Prostate gland (tissue), 2 donors: ENCODE measurements around the gene FUT7. TPM values are rescaled to one million over a fixed set of nuclear protein-coding genes. Genes with fewer than 3 reads are reported as not detected.

Source experiments
- DNase-seq: peaks from one replicate; pipeline ENCODE4 v3.0.0-alpha.2; 2019; ENCODE audit warnings: low spot score
- H3K27ac ChIP-seq, 2 donors: fragments of 200-600 bp; sonication (generic); 2 replicates each; pipeline ENCODE4 v1.5.1; 2017 to 2019
- H3K27me3 ChIP-seq: fragments of 200-600 bp; sonication (generic); replicated peaks from 2 replicates; pipeline ENCODE4 v1.5.1; 2019; ENCODE audit not compliant: insufficient read depth
- H3K36me3 ChIP-seq, 2 donors: fragments of 200-600 bp; sonication (generic); 1 replicate in 1 of 2; 2 replicates in 1 of 2; pipeline versions ENCODE4 v1.5.1 to v1.8.1; 2017 to 2019
- H3K4me1 ChIP-seq: fragments of 200-600 bp; sonication (generic); replicated peaks from 2 replicates; pipeline ENCODE4 v1.5.1; 2019
- H3K4me3 ChIP-seq, 2 donors: fragments of 200-600 bp; sonication (generic); 2 replicates each; pipeline ENCODE4 v1.5.1; 2017 to 2019
- H3K9me3 ChIP-seq: fragments of 200-600 bp; sonication (generic); 2 replicates; pipeline ENCODE4 v1.5.1; 2017
- POLR2A ChIP-seq: fragments of 450-650 bp; IDR thresholded peaks from one replicate; pipeline ENCODE4 v1.6.1; 2016; ENCODE audit warnings: antibody characterized with exemption, mild to moderate bottlenecking
- POLR2AphosphoS5 ChIP-seq: sonication (generic); formaldehyde crosslinking; IDR thresholded peaks from one replicate; pipeline ENCODE4 v1.6.1; 2017; ENCODE audit warnings: antibody characterized with exemption
- WGBS: methylation state at CpG from one replicate; pipeline ENCODE4 v1.1.5; 2018; 5-methylcytosine and 5-hydroxymethylcytosine counted together
- intact Hi-C: fragments of 100-400 bp; cut with DNase I; formaldehyde crosslinking; loops from one replicate; pipeline ENCODE4 v1.14.2; 2022
- total RNA-seq, 2 donors: library from RNA; depleted of rRNA; stranded (reverse); fragments of >200 nt; gene quantifications; one replicate each; pipeline ENCODE4 v1.1.0, GENCODE V29; 2016
- TF ChIP-seq, protein P1 (sequence below), 4 experiments: fragments of 200-600 bp in 2 of 4; fragments of 450-650 bp in 2 of 4; sonication (generic) in 2 of 4; IDR thresholded peaks; 1 replicate in 3 of 4; 2 replicates in 1 of 4; pipeline ENCODE4 v1.5.1; 2016 to 2019; ENCODE audit warnings: antibody characterized with exemption in 4 of 4, mild to moderate bottlenecking in 2 of 4, moderate library complexity in 2 of 4

FUT7 gene
- total RNA-seq, 2 donors from 2014 or later: 0.57 TPM; not detected in 1

DNA sequence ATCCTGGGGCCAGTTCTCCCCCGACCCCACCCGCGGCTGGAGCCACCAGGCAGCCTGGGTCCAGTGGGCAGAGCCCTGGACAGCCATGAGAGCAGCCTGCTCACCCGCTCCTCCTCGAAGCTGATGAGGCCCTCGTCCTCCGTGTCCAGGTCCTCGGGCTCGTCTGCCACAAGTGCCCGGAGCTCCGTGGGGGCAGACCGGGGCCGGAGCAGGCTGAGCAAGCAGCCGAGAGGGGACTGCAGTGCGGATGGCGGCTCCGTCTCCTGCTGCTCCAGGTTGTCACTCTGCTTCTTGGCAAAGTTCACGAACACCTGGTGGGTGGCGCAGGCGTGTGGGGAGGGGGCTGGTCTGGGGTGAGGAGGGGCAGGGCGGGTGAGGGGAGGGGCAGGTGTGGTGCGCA is 23.6 kb downstream of the FUT7 start:
- no peak overlapping the region for H3K4me3 ChIP-seq
- H3K27me3 ChIP-seq: no peaks in the 10 kb centered on the region
- TF ChIP-seq, protein P1, sequence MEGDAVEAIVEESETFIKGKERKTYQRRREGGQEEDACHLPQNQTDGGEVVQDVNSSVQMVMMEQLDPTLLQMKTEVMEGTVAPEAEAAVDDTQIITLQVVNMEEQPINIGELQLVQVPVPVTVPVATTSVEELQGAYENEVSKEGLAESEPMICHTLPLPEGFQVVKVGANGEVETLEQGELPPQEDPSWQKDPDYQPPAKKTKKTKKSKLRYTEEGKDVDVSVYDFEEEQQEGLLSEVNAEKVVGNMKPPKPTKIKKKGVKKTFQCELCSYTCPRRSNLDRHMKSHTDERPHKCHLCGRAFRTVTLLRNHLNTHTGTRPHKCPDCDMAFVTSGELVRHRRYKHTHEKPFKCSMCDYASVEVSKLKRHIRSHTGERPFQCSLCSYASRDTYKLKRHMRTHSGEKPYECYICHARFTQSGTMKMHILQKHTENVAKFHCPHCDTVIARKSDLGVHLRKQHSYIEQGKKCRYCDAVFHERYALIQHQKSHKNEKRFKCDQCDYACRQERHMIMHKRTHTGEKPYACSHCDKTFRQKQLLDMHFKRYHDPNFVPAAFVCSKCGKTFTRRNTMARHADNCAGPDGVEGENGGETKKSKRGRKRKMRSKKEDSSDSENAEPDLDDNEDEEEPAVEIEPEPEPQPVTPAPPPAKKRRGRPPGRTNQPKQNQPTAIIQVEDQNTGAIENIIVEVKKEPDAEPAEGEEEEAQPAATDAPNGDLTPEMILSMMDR (IDR thresholded peaks at IDR 0.05): no peak
- TF ChIP-seq POLR2AphosphoS5: no peak
- no peak for TF ChIP-seq POLR2A
- H3K4me1 ChIP-seq: no peaks in the 10 kb centered on the region
- no peak overlapping the region for H3K27ac ChIP-seq
- WGBS: 72% methylated on average over 14 of the region's 22 CpGs
- H3K36me3 ChIP-seq: no peaks in the 10 kb centered on the region
- intact Hi-C loops: no loop called here
- DNase-seq: no peak
- no peaks in the 10 kb centered on the region for H3K9me3 ChIP-seq

DNA sequence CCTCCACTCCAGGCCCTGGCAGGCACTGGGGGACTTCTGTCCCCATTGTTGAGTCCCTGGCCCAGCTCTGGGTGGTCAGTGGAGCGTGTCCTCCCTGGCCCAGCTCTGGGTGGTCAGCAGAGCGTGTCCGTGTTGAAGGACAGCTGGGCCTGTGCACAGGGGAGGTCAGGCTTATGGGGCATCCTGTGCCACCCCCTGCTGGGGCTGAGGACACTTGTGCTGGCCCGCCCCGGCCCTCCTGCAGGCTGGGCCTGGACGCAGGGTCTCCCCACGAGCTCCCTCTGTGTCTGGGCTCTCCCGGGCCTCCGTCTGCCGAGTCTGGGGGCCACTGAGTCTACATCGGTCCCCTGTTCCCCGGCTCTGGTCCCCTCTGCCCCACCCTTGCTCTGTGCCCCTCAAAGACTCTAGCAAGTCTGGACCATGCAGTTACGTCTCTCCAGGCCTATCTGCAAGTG is 24.0 kb downstream of the FUT7 start:
- TF ChIP-seq, protein P1 (IDR thresholded peaks at IDR 0.05): no peak
- TF ChIP-seq POLR2AphosphoS5: no peak
- no peak for TF ChIP-seq POLR2A
- intact Hi-C loops: no loop called here
- DNase-seq: no peak
- Histone ChIP-seq H3K36me3 (no peaks in the 10 kb centered on the region), H3K9me3 (no peaks in the 10 kb centered on the region), H3K27me3 (no peaks in the 10 kb centered on the region), H3K4me3 (no peak overlapping the region), H3K27ac (no peak overlapping the region), H3K4me1 (no peaks in the 10 kb centered on the region)
- 92% methylated on average over 9 of the region's 13 CpGs for WGBS

DNA sequence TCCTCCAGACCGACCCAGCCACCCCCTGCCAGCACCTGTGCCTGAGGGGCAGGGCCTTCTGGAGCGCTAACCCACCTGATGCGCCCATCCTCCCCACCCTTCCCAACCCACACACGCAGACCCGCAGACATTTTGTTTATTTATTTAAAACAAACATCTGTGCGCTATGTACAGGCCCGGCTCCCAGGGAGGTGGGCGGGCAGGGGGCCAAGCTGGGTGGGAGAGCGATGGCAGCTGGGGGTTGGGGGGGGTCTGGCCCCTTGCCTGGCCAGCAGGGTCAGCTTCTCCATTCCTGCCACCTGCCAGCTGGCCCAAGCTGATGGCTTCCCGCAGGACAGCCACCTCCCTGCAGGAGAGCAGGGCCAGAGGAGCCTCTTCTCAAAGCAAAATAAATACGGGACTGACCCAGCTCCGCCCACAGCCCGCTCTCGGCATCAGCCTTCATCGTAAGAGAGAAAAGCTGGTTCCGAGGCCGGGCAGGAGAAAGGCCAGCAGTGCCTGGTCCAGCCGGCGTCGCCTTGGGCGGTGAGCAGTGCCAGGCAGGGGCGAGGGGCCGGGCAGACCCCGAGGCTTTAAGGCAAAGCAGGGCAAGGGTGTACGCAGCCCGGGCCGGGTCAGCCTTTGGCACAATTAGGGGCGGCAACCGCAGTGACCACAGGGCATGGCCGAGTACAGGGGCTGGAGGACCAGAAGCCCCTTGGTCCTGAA is 24.6 kb downstream of the FUT7 start:
- no peaks in the 10 kb centered on the region for H3K27me3 ChIP-seq
- intact Hi-C loops: no loop called here
- no peak for DNase-seq
- H3K4me1 ChIP-seq: no peaks in the 10 kb centered on the region
- no peaks in the 10 kb centered on the region for H3K36me3 ChIP-seq
- no peak overlapping the region for H3K4me3 ChIP-seq
- H3K9me3 ChIP-seq: no peaks in the 10 kb centered on the region
- H3K27ac ChIP-seq: no peak overlapping the region
- WGBS: 51% methylated on average over 30 of the region's 30 CpGs
- TF ChIP-seq, protein P1 (IDR thresholded peaks at IDR 0.05): no peak
- TF ChIP-seq POLR2AphosphoS5 (no peak), POLR2A (no peak)

DNA sequence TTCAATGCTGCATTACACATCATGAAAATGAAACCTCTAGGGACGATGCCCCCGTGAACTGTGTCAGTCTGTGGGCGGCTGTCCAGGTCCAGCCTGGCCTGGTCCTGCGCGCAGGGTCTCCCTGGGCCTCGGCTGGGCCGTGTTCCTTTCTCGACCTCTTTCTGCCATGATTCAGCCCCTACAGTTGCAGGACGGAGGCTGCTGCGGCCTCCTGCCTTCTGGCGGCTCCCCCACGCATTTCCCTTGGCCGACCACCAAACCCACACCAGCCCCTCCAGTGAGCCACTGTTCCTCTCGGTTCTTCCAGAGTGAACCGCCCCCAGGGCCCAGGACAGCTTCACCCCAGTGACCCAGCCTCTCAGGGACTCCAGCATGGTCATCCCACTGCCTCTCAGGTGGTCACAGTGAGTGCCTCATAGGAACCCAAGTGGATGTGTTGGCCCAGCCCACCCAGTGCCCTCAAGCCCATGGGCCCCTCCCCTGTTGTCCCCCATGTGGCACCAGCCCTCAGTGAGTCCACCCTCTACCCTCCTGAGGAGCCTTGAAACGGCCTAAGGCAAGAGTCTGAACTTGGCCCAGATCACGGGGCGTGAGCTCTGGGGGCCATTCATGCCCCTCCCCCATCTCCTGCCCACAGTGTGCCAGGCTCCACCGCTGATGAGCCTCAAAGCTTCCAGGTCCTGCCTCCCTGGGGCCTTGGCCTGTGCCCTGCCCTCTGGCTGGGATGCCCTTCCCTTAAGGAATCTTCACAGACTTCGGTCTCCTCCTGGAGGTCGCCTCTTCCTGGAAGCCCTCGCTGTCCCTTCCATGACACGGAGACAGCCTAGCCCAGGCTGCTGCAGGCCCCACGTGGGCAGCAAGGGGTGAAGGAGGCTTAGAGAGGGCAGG is 25.5 kb downstream of the FUT7 start:
- WGBS: 79% methylated on average over 24 of the region's 24 CpGs
- Histone ChIP-seq H3K9me3 (no peaks in the 10 kb centered on the region), H3K27ac (no peak overlapping the region), H3K27me3 (no peaks in the 10 kb centered on the region), H3K4me3 (no peak overlapping the region), H3K4me1 (no peaks in the 10 kb centered on the region), H3K36me3 (no peaks in the 10 kb centered on the region)
- intact Hi-C loops: no loop called here
- no peak for DNase-seq
- TF ChIP-seq POLR2AphosphoS5 (no peak), POLR2A (no peak)
- TF ChIP-seq, protein P1 (IDR thresholded peaks at IDR 0.05): no peak
